Stimulated activated CD4-positive, alpha-beta T cell treated with anti-CD3 and anti-CD28 coated beads, Interleukin-12 subunit alpha, Interleukin-12 subunit beta, amount 100 ng/mL, for 24 hours (primary cell): ENCODE measurements around the gene BCAS1.

ENCODE experiments used
- DNase-seq, 2 experiments: peaks; one replicate each; pipeline ENCODE4 v3.0.0-alpha.2; 2020; ENCODE audit warnings: low read depth in 2 of 2

Gene BCAS1

DNA sequence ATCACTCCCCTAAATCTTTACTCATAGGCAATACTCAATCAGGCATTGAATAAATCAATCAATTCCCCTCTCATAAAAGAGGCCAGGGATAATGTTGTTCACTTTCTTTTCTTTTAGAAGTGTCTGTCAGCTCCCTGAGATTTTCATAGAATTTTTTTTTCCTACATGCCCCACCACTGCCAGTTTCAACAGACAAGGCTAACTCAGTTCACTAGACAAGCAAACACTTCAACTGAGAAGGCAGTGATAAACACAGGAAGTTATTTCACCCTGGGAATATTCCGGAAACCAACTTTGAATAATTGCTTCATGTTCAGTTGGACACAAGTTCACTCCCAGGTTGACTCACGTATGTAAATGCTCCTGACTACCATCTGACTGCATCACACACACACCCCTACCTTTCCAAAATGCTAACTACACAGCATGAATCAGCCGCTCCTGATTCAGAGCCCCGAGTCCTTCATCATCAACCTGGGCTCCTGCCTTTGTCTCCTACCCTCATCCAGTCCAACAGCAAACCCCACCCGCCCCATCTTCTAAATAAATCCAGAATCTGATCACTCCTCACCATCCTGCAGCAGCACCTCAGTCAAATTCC, 143.9 kb downstream of the BCAS1 start:
- peak in 1 of 2 experiments; percentile 22 for DNase-seq

DNA sequence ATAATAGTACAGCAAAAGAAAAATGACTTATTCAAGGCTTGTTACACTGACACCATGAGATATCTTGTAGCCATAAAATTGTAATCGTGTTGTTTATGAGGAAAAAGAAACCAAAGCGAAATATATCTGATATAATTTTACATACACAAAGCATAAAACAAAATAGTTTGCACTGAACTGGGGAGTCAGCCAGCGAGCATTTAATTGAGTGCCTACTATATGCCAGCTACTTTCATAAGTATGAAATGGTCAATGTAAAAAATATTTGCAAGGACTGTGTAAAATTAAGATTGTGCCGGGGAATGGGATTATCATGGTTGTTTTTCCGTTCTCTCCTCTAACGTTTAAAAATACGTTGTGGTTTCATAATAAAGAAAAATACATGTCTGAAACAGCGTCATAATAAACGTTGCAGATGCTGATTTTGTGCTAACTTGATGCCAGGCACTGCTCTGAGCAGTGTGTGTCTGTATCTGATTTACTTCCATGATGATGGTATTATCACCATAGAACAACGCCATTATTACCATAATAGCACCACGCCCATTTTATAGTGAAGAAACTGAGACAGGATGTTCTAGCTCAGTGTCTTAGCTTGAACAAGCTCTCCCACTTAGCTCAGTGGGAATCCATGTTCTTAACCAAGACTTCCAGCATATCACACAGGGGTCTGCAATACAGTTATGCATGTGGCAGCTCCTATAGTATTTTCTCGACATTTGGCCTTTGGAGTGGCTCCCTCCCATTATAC, 144.6 kb downstream of the BCAS1 start:
- no peak for DNase-seq

DNA sequence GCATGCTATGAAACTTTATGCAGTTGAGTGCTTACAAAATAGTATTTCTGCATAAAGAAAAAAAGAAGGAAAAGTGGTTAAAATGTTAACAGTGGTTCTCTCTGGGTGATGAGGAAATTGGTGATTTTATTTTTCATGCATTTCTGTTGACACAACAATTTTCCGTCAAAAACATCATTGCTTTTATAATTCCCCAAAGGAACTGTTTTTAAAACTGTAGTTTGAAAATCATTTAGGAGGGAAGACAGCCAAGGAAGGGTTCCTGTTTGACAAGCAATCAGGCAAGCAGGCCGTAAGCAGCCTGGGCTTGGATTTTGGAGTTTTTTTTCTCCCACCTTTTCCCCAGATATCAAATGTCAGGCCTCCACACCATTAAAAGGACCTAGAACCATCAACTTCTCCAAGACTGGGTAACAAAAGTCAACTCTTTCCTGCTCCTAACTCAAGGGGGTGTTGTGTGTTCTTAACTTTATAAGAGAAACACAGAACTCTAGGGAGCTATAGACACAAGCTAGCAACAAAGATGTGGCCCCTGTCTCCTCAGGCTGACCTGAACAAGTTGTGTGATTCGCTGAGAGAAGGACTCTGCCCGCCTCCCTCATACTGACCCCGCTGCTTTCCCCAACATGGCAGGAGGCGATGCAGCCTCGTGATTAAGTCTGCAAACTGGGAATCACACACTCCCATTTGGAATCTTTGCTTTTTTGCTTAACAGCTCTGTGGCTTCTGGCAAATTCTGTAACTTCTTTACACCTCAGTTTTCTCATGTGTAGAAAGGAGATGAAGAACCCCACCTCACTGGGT, 146.6 kb downstream of the BCAS1 start:
- DNase-seq: no peak

DNA sequence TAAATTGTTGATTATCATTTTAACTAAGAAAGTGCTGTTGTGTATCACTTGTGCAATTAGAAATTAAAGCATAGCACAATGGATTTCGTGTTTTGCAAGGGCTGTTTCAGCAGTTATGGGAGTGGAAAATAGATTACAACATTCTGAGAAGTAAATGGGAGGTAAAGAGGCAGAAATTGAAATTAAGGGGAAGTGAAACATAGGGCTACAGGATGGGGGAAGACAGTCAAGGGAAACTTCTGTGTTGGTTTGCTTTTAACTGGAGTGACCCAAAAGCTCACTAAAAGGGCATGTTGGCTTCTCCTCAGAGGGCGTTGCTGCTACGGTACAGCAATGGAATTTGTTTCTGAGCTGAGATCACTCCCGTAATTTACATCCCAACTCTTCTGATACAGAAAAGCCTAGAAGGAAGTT, 147.5 kb downstream of the BCAS1 start:
- DNase-seq: no peak

DNA sequence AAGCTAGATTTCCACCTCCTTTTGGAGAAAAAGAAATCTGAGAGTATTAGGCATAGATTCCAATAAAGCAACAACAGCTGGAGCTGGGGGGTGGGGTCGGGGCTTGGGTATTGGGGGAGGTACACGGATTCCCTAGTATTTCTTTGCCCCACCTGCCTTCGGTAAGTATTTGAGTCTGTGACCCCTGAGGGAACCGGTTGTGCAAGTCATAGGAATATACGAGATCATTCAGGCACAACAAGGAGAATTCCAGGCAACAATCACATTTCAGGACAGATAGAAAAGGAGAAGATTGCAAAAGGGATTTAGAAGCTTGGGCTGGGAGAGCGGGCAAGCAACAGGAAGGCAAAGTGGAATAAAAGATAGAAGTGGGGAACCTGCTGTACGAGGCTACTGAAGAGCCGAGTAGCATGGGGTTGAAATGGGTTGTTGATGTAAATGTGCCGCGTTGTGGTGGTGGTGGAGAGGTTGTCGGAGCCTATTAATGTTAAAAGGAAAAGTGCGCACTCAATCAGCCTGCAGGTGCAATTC, 148.9 kb downstream of the BCAS1 start:
- DNase-seq: no peak

DNA sequence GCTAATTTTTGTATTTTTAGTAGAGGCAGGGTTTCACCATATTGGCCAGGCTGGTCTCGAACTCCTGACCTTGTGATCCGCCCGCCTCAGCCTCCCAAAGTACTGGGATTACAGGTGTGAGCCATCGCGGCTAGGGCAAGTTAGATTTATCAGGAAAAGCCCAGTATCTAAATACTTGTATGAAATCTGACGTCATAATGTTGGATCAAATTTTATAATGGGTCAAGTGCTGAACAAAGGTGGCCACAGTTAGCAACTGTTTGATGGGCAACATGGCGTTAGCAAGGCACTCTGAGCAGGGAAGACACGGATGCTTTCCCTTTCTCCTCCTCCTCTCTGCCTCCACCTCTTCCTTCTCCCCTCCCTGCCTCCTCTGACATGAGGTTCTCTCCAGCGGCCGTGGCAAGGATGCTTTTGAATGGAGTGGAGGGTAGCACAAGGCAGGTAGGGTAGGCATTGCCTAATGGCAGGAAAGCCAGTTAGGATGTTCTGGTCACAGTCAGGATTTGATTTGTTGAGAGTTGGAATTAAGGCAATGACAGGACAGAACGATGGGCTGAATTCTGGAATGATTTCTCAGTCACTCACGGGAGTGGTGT, 149.6 kb downstream of the BCAS1 start:
- DNase-seq: no peak

DNA sequence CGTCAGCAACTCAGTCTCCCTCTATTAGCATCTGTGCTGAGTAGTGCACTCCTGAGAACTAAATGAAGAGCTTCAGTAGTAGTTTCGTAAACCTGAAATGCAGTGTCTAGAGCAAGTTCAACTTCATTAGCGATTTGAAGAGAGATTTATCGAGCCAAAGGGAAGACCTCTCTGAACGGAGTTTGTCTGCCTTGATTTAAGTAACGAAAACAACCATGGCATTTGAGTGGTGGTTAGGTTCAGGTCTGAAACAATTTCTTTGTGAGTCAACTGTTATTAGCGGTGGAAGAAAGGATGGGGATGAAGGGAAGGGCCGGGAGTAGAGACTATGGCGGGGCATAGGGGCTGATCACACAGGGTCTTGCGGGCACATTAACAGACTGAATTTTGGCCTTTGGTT, 150.5 kb downstream of the BCAS1 start:
- DNase-seq: no peak

DNA sequence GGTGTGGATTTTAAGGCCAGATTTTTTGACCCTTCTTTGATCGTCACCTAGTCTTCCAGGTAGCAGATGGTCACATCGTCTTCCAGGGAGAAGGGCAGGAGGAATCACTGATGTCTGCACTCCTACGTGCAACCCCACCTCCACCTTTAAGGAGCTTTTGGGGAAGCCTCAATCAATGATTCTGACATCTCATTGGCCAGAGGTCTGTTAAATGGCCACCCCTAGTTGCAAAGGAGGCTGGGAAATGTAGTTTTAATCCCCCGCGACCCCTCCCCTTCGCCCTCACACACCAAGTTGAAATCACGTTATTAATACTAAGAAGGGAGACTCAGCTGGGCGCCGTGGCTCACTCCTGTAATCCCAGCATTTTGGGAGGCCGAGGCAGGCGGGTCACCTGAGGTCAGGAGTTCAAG, 151.4 kb downstream of the BCAS1 start:
- DNase-seq: no peak

DNA sequence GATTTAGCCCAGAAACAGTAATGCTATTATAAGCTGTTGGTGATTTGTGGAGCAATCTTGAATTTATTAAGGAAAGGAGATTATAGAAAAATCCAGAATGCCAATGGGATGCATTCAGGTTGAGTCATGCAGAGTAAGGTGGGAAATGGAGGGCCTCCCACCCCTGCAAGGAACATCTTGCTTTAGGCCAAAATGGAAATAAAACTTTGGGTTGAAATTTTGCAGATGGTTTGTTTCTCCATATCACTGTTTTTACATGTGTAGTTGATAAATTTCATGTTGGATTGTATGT, 152.4 kb downstream of the BCAS1 start:
- no peak for DNase-seq

DNA sequence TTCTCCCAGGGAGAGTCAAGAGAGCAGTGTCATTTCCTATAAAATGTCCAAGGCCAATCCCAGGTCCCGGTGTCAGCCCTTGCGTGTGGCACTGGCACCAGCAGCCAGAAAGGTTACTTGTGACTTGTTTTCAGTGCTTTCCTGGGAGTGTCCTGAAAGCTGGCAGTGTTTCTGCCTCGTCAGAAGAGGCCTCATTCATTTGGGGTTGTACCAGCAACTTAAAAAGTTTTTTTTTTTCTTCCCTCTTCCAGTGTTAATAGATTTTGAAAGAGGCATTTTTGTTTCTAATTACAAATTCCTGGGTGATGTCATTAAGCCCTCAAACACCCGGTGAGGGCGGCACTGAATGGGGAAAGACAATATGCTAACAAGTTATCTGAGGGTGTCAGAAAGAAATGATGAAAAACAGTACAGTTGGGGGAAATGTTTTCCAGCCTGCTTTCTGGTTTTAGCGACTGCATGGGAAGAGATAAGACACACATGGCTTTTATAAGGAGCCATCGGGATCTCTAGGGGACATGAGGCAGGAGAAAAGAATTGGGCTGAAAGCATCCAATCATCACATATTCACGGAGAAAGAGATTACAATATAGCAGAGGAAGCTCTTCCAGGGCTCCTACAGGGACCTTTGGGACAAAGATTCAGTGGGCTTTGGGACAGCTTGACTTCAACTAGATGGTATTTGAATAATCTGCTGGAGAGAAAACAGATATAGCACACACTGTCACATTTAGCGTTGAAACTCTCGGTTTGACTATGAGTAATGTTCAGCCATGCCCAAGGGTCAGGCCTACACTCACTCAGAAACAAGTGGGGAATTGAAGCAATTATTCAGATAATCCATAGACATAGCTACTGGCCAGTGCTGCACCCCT, 153.0 kb downstream of the BCAS1 start:
- no peak for DNase-seq

DNA sequence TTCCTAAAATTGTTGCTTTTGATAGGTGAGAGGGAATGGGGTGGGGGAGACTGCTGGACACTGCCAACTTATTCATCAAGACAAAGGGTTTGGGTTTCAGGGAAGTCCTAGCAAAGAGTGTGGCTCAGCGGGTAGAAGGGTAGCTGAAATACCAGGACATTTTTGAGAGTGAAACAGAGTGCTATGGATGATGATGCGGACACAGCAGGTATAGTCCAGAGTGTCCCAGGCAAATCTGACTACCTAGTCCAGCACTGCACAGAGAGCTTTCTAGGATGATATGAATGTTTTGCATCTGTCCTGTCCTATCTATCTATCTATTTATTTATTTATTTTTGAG, 154.3 kb downstream of the BCAS1 start:
- no peak for DNase-seq

DNA sequence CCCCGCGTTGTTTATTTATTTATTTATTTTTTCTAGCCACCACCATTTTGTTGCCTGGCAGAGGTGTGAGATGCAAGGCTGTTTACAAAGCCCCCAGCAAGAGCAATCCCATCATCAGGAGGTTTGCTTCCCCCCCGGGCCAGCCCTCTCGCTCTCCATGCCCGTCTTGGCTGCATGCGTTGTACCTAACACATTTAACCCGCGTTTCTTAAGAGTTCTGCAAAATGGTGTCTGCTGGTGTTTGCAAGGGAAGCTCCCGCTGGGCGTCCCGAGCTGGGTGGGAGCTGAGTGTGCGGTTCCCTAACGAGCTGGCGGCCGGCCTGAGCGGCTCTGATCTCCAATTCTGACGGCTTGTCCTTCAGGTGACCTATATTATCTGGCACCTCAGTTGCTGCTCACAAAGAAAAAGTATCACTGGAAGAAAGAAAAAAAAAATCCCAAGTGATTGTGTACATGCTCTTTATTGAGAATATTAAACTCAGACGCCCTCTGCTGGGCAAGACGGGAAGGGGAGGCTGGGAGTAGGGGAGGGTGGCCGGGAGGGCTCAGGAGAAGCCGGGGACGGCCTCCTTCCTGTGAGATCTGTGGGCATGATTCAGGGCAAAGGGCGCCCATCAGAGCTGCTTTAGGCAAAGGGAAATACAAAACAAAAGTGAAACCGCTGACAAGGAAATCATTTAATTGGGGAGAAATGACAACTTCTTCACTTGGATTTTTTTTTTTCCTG, 154.8 kb downstream of the BCAS1 start:
- peak; percentile 91 to 98 for DNase-seq

DNA sequence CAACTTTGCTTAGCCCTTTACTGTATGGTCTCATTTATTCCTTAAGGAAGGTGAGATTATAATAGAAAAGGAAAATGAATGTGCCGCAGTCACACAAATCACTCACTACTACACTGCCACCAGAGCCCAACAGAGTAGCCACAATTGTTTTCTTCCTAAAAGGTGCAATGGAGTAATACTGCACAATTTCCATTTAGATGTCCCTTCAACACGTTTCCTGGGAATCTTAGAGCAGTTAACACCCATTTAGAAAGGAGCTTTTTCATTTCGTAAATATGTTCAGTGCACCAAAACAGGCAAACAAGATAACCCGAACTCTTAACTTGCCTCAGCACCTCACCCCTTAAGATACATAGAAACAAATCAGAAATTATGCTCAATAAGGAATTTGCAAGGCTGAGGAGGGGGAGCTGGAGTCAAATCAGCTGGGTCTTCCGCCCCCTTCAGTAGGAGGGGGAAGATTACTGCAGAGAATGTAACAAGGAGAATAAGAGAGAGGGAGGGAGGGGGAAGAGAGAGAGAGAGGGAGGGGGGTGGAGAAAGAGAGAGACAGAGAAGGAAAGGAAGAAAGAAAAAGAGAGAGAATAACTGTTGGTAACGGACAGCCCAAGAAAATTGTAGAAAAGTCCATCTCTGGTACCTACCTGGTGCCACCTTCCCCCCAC, 155.5 kb downstream of the BCAS1 start:
- no peak for DNase-seq

DNA sequence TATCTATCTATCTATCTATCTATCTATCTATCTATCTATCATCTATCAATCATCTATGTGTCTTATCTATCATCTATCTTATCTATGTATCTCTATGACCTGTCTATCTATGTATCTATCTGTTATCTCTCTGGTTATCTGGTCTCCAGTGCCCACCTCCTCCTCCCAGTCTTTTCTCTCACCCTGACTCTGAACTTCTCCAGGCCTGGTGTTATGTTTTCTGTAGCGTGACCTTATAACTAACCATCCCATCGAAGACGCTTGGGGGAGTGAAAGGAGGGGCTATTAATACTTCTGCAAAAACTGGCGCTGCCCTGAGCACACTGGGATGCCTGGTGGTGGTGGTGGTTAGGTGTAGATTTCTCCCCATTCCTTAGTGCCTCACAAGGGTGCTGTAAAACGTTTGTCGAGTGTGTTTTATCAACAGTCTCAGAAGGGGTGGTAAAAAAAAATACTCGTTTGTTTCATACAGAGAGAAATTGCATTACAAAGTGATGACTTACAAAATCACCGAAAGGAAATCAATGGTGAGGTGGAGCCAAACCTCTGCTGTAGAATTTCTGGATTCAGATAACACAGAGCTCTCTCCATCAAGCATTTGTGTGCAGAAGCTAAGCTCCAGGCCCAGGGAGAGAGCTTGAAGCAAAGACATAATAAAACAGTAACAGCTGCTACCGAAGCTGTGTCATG, 156.2 kb downstream of the BCAS1 start:
- DNase-seq: no peak

DNA sequence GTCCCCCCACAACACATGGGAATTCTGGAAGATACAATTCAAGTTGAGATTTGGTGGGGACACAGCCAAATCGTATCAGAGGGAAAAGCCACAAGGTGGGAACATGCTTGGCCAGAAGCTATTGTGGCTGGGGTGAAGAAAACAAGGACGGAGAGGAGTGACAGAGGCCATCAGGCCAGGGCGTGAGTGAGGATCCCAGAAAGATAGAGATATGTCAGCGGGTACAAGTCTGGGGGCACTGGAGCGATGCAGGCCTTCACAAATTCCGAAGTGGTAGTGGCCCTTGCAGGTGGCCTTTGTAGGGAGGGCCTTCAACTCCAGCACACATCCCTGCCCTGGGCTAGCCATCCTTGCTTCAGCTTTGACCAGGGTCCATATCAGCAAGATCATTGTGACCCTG, 159.1 kb downstream of the BCAS1 start:
- DNase-seq: no peak

DNA sequence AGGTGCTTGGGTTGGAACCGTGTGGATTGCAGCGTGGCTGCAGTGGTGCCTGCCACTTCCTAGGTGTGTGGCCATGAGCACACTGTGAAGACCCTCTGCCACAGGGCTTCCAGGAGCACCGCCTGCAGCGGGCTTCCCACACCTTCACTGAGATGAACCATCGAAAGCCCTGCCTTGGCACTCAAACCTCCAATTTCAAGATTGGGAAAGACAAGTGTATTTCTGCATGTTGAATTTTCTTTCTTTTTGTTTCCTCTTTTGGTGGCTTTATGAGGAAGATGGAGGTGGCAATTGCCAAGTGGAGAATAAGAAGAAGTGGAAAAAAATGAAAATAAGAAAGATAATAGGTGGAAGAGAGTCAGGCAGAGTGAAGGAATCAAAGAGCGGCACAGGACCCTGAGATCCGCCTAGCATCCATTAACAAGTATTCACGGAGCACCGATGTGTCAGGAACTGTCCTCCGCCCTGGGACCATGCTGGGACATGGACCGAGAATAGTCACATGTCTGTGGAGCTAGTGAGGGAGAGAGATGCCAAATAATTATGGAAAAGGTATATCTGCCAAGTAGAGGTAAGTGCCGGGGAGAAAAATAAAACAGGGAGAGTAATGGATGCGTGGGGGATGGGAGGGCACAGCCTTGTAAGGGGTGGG, 159.9 kb downstream of the BCAS1 start:
- DNase-seq: no peak

DNA sequence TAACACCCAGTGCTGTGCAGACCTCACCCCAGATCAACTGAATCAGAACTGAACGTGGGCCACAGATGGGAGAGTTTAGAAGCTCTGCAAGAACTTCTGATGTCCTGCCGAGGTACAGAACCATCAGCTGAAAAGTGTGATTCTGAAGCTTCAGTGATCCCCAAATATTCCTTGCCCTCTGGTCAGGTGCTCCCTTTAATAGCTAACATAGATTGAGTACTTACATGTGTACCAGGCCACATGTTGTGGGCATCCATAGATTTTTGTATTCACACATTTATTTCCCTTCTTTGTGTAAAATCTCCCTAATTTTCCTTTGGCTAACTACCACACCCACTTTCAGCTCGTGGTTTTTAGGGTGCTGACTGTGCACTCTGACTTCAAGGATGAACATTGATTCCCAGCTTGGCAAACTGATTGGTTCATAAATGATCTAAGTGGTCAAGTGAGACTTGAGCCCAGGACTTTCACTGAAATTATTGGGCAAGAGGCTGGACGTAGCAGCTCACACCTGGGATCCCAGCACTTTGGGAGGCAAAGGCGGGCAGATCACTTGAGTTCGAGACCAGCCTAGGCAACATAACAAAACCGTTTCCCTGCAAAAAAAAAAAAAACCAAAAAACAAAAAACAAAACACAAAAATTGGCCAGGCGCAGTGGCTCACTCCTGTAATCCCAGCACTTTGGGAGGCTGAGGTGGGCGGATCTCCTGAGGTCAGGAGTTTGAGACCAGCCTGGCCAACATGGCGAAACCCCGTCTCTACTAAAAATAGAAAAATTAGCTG, 162.2 kb downstream of the BCAS1 start:
- no peak for DNase-seq

DNA sequence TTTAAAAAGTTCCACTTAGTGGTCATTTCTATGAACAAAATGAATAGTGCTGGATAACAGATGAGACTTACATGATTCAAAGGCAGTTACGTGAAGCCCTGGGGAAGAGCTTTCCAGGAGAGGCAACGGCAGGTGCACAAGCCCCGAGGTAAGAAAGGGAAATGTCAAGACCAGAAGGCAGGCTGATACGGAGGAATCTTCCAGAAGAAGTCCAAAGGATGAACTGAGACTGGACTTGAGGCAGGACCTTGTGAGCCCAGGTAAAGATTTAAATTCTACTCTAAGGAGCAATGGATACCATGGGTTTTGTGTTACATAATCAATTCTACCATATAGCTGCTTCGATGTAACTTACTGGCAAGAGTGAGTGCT, 164.6 kb downstream of the BCAS1 start:
- DNase-seq: no peak
